ENCODE measurements around the gene PTBP1. TPM values are rescaled to one million over a fixed set of nuclear protein-coding genes. Genes with fewer than 3 reads are reported as not detected.
A peak's percentile ranks its signal among the peaks of the same experiment; 100 is the strongest.

The PTBP1 gene
- total and polyA plus RNA-seq, 4 experiments from 2014 or later, result 67.7 to 315 (median 246) TPM

- CTCF ChIA-PET (ENCODE audit: partially characterized antibody), result interaction anchor here (1.2 to 4.0 kb wide), 4 partner anchors 24 to 129 kb away, joined by 3 to 43 read pairs (median 8); partner anchors contain the start of gene WDR18
- Mint-ChIP-seq H3K4me3 (no peak overlapping the region), H3K27ac (no peak overlapping the region), H3K27me3 (peaks cover 0 to 9% of the 10 kb centered on the region in 2 donors), H3K4me1 (peaks cover 0 to 5% (median under 1%) of the 10 kb centered on the region in 4 donors), H3K36me3 (no peaks in the 10 kb centered on the region), H3K9me3 (no peaks in the 10 kb centered on the region)
- H3K9me3 ChIP-seq (ENCODE audit: control insufficient read depth in 1 of 2, low read length in 2 of 2), result no peaks in the 10 kb centered on the region
- no peaks in the 10 kb centered on the region for H3K4me1 ChIP-seq (ENCODE audit: insufficient read depth, low read length)
- no peak overlapping the region for H3K27ac ChIP-seq (ENCODE audit: low read depth, low read length)
- no peaks in the 10 kb centered on the region for H3K36me3 ChIP-seq (ENCODE audit: insufficient read depth, low read length)
- H3K4me3 ChIP-seq (ENCODE audit: low read length in 2 of 2), result no peak overlapping the region
- no peak for DNase-seq
- peaks cover 3% of the 10 kb centered on the region for H3K27me3 ChIP-seq (ENCODE audit: insufficient read depth, low read length)
- intact Hi-C loops (cut with micrococcal nuclease), result no loop called here
- POLR2A ChIA-PET (ENCODE audit: partially characterized antibody), result interaction anchor here (1.1 kb wide), 1 partner anchor 38 kb away, joined by 3 read pairs; the partner anchor contains the start of gene RNU6-9
Observed at GRCh38 chr19:855142-855541, 57.9 kb downstream of the PTBP1 start.

GRCh38 chr19:855566-856120, 58.4 kb downstream of the PTBP1 start:
- CTCF ChIA-PET (ENCODE audit: partially characterized antibody), result interaction anchor here (0.7 to 4.0 kb wide), 9 partner anchors 9 to 128 kb away, joined by 3 to 43 read pairs (median 4); partner anchors contain the start of gene WDR18
- no peak overlapping the region for H3K4me3 Mint-ChIP-seq
- Histone ChIP-seq H3K4me3 (ENCODE audit: low read length in 2 of 2) (no peak overlapping the region), H3K9me3 (ENCODE audit: control insufficient read depth in 1 of 2, low read length in 2 of 2) (no peaks in the 10 kb centered on the region), H3K27ac (ENCODE audit: low read depth, low read length) (no peak overlapping the region), H3K27me3 (ENCODE audit: insufficient read depth, low read length) (peaks cover 3% of the 10 kb centered on the region), H3K4me1 (ENCODE audit: insufficient read depth, low read length) (no peaks in the 10 kb centered on the region), H3K36me3 (ENCODE audit: insufficient read depth, low read length) (no peaks in the 10 kb centered on the region)
- POLR2A ChIA-PET (ENCODE audit: partially characterized antibody), result interaction anchor here (1.4 kb wide), 1 partner anchor 65 kb away, joined by 5 read pairs; no protein-coding TSS in a partner anchor
- intact Hi-C loops (cut with micrococcal nuclease), result no loop called here
- no peaks in the 10 kb centered on the region for H3K9me3 Mint-ChIP-seq
- peaks cover 0 to 9% of the 10 kb centered on the region in 2 donors for H3K27me3 Mint-ChIP-seq
- H3K4me1 Mint-ChIP-seq, result peaks cover 0 to 5% (median under 1%) of the 10 kb centered on the region in 4 donors
- H3K27ac Mint-ChIP-seq, result no peak overlapping the region
- no peaks in the 10 kb centered on the region for H3K36me3 Mint-ChIP-seq
- DNase-seq, result no peak

- no peak for DNase-seq
- Mint-ChIP-seq H3K27ac (peak overlapping the region in 2 of 7 donors; percentile 30 to 68), H3K4me1 (peaks cover 4 to 14% (median 7%) of the 10 kb centered on the region in 4 donors), H3K4me3 (no peak overlapping the region), H3K9me3 (no peaks in the 10 kb centered on the region), H3K36me3 (no peaks in the 10 kb centered on the region), H3K27me3 (peaks cover 2 to 4% of the 10 kb centered on the region in 2 donors)
- Histone ChIP-seq H3K36me3 (ENCODE audit: insufficient read depth, low read length) (no peaks in the 10 kb centered on the region), H3K27me3 (ENCODE audit: insufficient read depth, low read length) (peaks cover 3% of the 10 kb centered on the region), H3K4me1 (ENCODE audit: insufficient read depth, low read length) (peaks cover 9% of the 10 kb centered on the region), H3K4me3 (ENCODE audit: low read length in 2 of 2) (no peak overlapping the region), H3K27ac (ENCODE audit: low read depth, low read length) (no peak overlapping the region), H3K9me3 (ENCODE audit: control insufficient read depth in 1 of 2, low read length in 2 of 2) (no peaks in the 10 kb centered on the region)
- intact Hi-C loops (cut with micrococcal nuclease), result no loop called here
- ChIA-PET CTCF (ENCODE audit: partially characterized antibody) (interaction anchor here (1.0 to 4.0 kb wide), 4 partner anchors 12 to 124 kb away, joined by 3 to 43 read pairs (median 5); no protein-coding TSS in a partner anchor), POLR2A (ENCODE audit: partially characterized antibody) (interaction anchor here (0.7 to 1.5 kb wide), 4 partner anchors 58 to 404 kb away, joined by 3 to 5 read pairs (median 4); no protein-coding TSS in a partner anchor)
Observed at GRCh38 chr19:858284-858683, 61.0 kb downstream of the PTBP1 start.

- H3K4me3 Mint-ChIP-seq, result peak within 1 kb of the TSS in 1 of 8 donors; percentile 23
- H3K36me3 Mint-ChIP-seq, result peaks cover 0 to 3% of the 10 kb centered on the region in 2 donors
- POLR2A ChIA-PET (ENCODE audit: partially characterized antibody), result interaction anchor here (0.8 to 1.8 kb wide), 5 partner anchors 34 to 61 kb away, joined by 3 to 5 read pairs (median 3); partner anchors contain the start of gene RNU6-9
- peak within 1 kb of the TSS in 1 of 7 donors; percentile 30 for H3K27ac Mint-ChIP-seq
- DNase-seq, result no peak
- Histone ChIP-seq H3K27ac (ENCODE audit: low read depth, low read length) (no peak within 1 kb of the TSS), H3K36me3 (ENCODE audit: insufficient read depth, low read length) (no peaks in the 10 kb centered on the region), H3K9me3 (ENCODE audit: control insufficient read depth in 1 of 2, low read length in 2 of 2) (no peaks in the 10 kb centered on the region), H3K4me3 (ENCODE audit: low read length in 2 of 2) (peak within 1 kb of the TSS in 1 of 2 donors; percentile 13), H3K4me1 (ENCODE audit: insufficient read depth, low read length) (peaks cover 18% of the 10 kb centered on the region), H3K27me3 (ENCODE audit: insufficient read depth, low read length) (peaks cover 3% of the 10 kb centered on the region)
- intact Hi-C loops (cut with micrococcal nuclease), result no loop called here
- CTCF ChIA-PET (ENCODE audit: partially characterized antibody), result interaction anchor here (0.9 to 4.0 kb wide), 6 partner anchors 13 to 125 kb away, joined by 3 to 43 read pairs (median 3); partner anchors contain the start of gene WDR18
- H3K27me3 Mint-ChIP-seq, result peaks cover 2 to 4% of the 10 kb centered on the region in 2 donors
- peaks cover 0 to 3% (median 0%) of the 10 kb centered on the region in 8 donors for H3K9me3 Mint-ChIP-seq
- H3K4me1 Mint-ChIP-seq, result peaks cover 5 to 23% (median 12%) of the 10 kb centered on the region in 4 donors
Observed at GRCh38 chr19:858868-859843, 61.9 kb downstream of the PTBP1 start, which contains the start of gene CFD. Gene CFD, plus strand, starts transcription at chr19:859664. Its CDS starts 26 bp downstream, at chr19:859690.

- Histone ChIP-seq H3K9me3 (ENCODE audit: control insufficient read depth in 1 of 2, low read length in 2 of 2) (no peaks in the 10 kb centered on the region), H3K4me3 (ENCODE audit: low read length in 2 of 2) (peak overlapping the region in 1 of 2 donors; percentile 13), H3K4me1 (ENCODE audit: insufficient read depth, low read length) (peaks cover 19% of the 10 kb centered on the region), H3K27ac (ENCODE audit: low read depth, low read length) (no peak overlapping the region), H3K27me3 (ENCODE audit: insufficient read depth, low read length) (peaks cover 3% of the 10 kb centered on the region), H3K36me3 (ENCODE audit: insufficient read depth, low read length) (no peaks in the 10 kb centered on the region)
- CTCF ChIA-PET (ENCODE audit: partially characterized antibody), result no interaction called here
- H3K9me3 Mint-ChIP-seq, result peaks cover 0 to 3% (median 0%) of the 10 kb centered on the region in 8 donors
- H3K36me3 Mint-ChIP-seq, result peaks cover 0 to 5% of the 10 kb centered on the region in 2 donors
- peaks cover 5 to 28% (median 16%) of the 10 kb centered on the region in 4 donors for H3K4me1 Mint-ChIP-seq
- no peak for DNase-seq
- POLR2A ChIA-PET (ENCODE audit: partially characterized antibody), result interaction anchor here (1.4 to 6.4 kb wide), 4 partner anchors 32 to 59 kb away, joined by 3 to 86 read pairs (median 14); partner anchors contain the start of genes KISS1R, MED16 and RNU6-9
- peaks cover 2 to 4% of the 10 kb centered on the region in 2 donors for H3K27me3 Mint-ChIP-seq
- H3K27ac Mint-ChIP-seq, result no peak overlapping the region
- no peak overlapping the region for H3K4me3 Mint-ChIP-seq
- intact Hi-C loops (cut with micrococcal nuclease), result no loop called here
Observed at GRCh38 chr19:861141-861755, 64.0 kb downstream of the PTBP1 start.
